Inflammatory macrophage (primary cell): ENCODE measurements around the gene ZSWIM1.

Source experiments
- DNase-seq, 2 donors: peaks; one replicate each; pipeline ENCODE4 v3.0.0-alpha.2; 2020 to 2022
- total RNA-seq, 18 experiments: gene quantifications; one replicate each; lab custom pipeline; 2026; ENCODE audit warnings: mixed read lengths in 6 of 18, inconsistent platforms in 2 of 18; lab: John Stamatoyannopoulos, UW

ZSWIM1 gene
- total RNA-seq = 2.4 to 14.2 (median 6.3) reads per million in 18 experiments

GRCh38 chr20:45880988-45881788 lies at the start of gene ZSWIM1:
Gene ZSWIM1, plus strand, starts transcription at chr20:45881227. Its CDS starts 1,366 bp downstream, at chr20:45882593.
- DNase-seq = peak; percentile 100

- no peak for DNase-seq
Observed at GRCh38 chr20:45832619-45833018, 48.4 kb upstream of the ZSWIM1 start.

- peak; percentile 90 to 98 for DNase-seq
Observed at GRCh38 chr20:45833030-45833882, 47.8 kb upstream of the ZSWIM1 start, which contains the start of gene SNX21. Gene SNX21, plus strand, starts transcription at chr20:45833799. Its CDS starts 121 bp downstream, at chr20:45833920.

- peak; percentile 2 to 20 for DNase-seq
Observed at GRCh38 chr20:45833883-45834796, 46.9 kb upstream of the ZSWIM1 start.

GRCh38 chr20:45834797-45835161 lies 46.2 kb upstream of the ZSWIM1 start:
- DNase-seq = no peak

GRCh38 chr20:45835329-45835765 lies 45.7 kb upstream of the ZSWIM1 start:
- peak; percentile 64 to 70 for DNase-seq

- DNase-seq = no peak
Observed at GRCh38 chr20:45835825-45836224, 45.2 kb upstream of the ZSWIM1 start.

GRCh38 chr20:45836841-45837240 lies 44.2 kb upstream of the ZSWIM1 start:
- no peak for DNase-seq

- no peak for DNase-seq
Observed at GRCh38 chr20:45840700-45841198, 40.3 kb upstream of the ZSWIM1 start.

- DNase-seq = no peak
Observed at GRCh38 chr20:45841407-45842129, 39.5 kb upstream of the ZSWIM1 start.

GRCh38 chr20:45842169-45842812 lies 38.7 kb upstream of the ZSWIM1 start:
- DNase-seq = peak; percentile 30 to 49

- DNase-seq = no peak
Observed at GRCh38 chr20:45843506-45843905, 37.5 kb upstream of the ZSWIM1 start.

GRCh38 chr20:45845452-45845851 lies 35.6 kb upstream of the ZSWIM1 start:
- DNase-seq = no peak

- DNase-seq = no peak
Observed at GRCh38 chr20:45848421-45848820, 32.6 kb upstream of the ZSWIM1 start.

GRCh38 chr20:45848969-45849582 lies 32.0 kb upstream of the ZSWIM1 start:
- no peak for DNase-seq

- no peak for DNase-seq
Observed at GRCh38 chr20:45850238-45850637, 30.8 kb upstream of the ZSWIM1 start.

- no peak for DNase-seq
Observed at GRCh38 chr20:45850926-45851325, 30.1 kb upstream of the ZSWIM1 start.

GRCh38 chr20:45851501-45851900 lies 29.5 kb upstream of the ZSWIM1 start:
- DNase-seq = no peak

- DNase-seq = no peak
Observed at GRCh38 chr20:45852326-45852725, 28.7 kb upstream of the ZSWIM1 start.

GRCh38 chr20:45853484-45853883 lies 27.5 kb upstream of the ZSWIM1 start:
- no peak for DNase-seq
